H7 (cell line): ENCODE data around the gene SNED1. TPM values are rescaled to one million over a fixed set of nuclear protein-coding genes. Genes with fewer than 3 reads are reported as not detected.
A peak's percentile ranks its signal among the peaks of the same experiment; 100 is the strongest.

ENCODE experiments used
- DNase-seq: peaks from one replicate; pipeline ENCODE4 v3.0.0; 2012
- H3K27me3 ChIP-seq: 2 replicates; pipeline ENCODE4 v1.6.0; 2011; ENCODE audit warnings: mild to moderate bottlenecking, low read length; ENCODE audit not compliant: control insufficient read depth, insufficient read depth
- H3K36me3 ChIP-seq: replicated peaks from 2 replicates; pipeline ENCODE4 v1.5.1; 2011; ENCODE audit warnings: low read length; ENCODE audit not compliant: control insufficient read depth, insufficient read depth
- H3K4me3 ChIP-seq: 2 replicates; pipeline ENCODE4 v1.5.1; 2011; ENCODE audit warnings: low read depth, mild to moderate bottlenecking, control low read depth, low read length, moderate library complexity; ENCODE audit not compliant: insufficient read depth
- total RNA-seq: library from RNA; depleted of rRNA; stranded (reverse); fragments of >200 nt; shearing (Covaris generic); gene quantifications from 2 replicates; pipeline ENCODE4 v1.2.3, GENCODE V29; 2014

SNED1 gene
- total RNA-seq, 1 experiment from 2014 or later = 0.52 TPM

GRCh38 chr2:241029599-241030332 is 31.3 kb downstream of the SNED1 start:
- Histone ChIP-seq H3K36me3 (no peaks in the 10 kb centered on the region), H3K4me3 (no peak overlapping the region), H3K27me3 (no peaks in the 10 kb centered on the region)
- peak; percentile 36 for DNase-seq

GRCh38 chr2:241030333-241030680 is 31.9 kb downstream of the SNED1 start:
- Histone ChIP-seq H3K27me3 (no peaks in the 10 kb centered on the region; the same call in 1 of the 2 replicates), H3K4me3 (no peak overlapping the region), H3K36me3 (no peaks in the 10 kb centered on the region)
- peak; percentile 26 for DNase-seq

DNA sequence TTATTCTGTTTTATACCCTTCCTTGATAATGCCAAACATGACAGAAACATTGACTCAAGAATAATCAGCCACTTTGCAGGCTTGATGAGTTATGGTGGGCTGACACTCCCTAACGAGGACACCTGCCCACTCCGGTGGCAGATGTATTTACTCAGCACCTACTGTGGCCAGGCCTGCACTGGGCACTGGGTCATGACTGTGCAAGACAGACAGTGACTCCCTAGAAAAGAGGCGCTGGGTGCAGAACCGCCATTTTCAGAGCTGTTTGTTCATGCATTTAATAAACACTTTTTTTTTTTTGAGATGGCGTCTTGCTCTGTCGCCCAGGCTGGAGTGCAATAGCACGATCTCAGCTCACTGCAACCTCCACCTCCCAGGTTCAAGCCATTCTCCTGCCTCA is 32.5 kb downstream of the SNED1 start:
- no peak for DNase-seq
- Histone ChIP-seq H3K4me3 (no peak overlapping the region), H3K36me3 (no peaks in the 10 kb centered on the region), H3K27me3 (no peaks in the 10 kb centered on the region; the same call in 1 of the 2 replicates)

DNA sequence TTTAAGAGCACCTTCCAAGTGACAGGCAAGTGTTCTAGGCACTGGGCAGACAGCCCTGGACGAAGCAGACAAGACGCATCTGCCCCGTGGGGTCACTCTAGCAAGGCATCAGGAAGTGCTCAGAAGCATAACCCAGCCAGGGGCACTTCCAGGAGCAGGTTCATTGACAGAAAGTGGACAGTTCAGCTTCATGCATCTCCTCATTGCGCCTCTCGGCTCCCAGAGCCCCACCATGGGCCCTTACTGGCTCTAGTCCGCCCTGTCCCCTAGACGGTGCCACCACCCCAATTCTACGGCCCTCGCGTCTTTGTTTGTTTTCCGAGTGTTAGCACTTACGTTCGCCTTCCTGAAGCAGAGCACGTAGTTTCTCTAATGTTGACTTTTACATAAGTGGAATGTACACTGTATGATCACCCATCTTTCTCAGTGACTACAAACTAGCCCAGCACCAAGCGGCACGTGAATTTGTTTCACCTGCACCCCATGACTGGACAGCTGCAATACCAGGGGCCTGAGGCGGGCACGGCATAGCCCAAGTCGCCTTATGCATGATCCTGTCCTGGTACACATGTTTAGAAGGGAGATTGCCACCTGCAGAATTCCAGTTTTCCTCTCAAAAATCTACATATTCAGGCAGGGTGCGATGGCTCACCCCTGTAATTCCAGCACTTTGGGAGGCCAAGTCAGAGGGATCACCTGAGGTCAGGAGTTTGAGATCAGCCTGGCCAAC is 33.2 kb downstream of the SNED1 start:
- Histone ChIP-seq H3K36me3 (no peaks in the 10 kb centered on the region), H3K4me3 (no peak overlapping the region), H3K27me3 (peaks cover 4% of the 10 kb centered on the region)
- peak; percentile 19 for DNase-seq

GRCh38 chr2:241033336-241033987 is 35.0 kb downstream of the SNED1 start:
- no peak overlapping the region for H3K4me3 ChIP-seq
- peaks cover 9% of the 10 kb centered on the region for H3K27me3 ChIP-seq
- DNase-seq = peak; percentile 48
- no peaks in the 10 kb centered on the region for H3K36me3 ChIP-seq

GRCh38 chr2:241033994-241034393 is 35.6 kb downstream of the SNED1 start:
- DNase-seq = peak; percentile 52
- Histone ChIP-seq H3K36me3 (no peaks in the 10 kb centered on the region), H3K27me3 (peaks cover 9% of the 10 kb centered on the region), H3K4me3 (no peak overlapping the region)

DNA sequence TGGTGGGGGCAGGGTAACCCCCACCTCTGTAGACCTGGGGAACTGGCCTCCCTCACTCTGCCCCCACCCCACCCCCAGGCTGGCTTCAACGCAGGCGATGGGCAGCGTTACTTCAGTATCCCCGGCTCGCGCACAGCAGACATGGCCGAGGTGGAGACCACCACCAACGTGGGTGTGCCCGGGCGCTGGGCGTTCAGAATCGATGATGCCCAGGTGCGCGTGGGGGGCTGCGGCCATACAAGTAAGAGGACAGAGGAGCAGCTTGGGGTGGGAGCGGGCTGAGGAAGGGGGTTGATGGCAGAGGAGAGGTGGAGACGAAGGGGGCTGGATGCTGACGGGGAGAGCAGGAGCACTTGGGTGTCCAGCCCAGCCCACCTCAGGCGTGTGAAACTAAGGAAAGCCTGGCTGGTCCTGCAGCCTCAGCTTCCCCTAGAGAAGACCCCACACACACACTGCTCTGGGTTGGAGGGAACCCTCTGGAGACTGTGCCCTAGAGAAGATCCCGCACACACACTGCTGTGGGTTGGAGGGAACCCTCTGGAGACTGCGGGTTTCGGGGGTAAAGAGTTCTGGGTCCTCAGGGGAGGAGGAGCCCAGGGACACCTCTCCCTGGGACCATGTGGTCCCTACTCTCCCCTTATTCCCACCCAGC is 36.2 kb downstream of the SNED1 start:
- peak; percentile 50 for DNase-seq
- Histone ChIP-seq H3K27me3 (peaks cover 9% of the 10 kb centered on the region), H3K36me3 (no peaks in the 10 kb centered on the region), H3K4me3 (no peak overlapping the region)

- Histone ChIP-seq H3K36me3 (no peaks in the 10 kb centered on the region), H3K27me3 (peaks cover 9% of the 10 kb centered on the region), H3K4me3 (no peak overlapping the region)
- DNase-seq = peak; percentile 97
Observed at GRCh38 chr2:241035142-241035817, 36.9 kb downstream of the SNED1 start.

DNA sequence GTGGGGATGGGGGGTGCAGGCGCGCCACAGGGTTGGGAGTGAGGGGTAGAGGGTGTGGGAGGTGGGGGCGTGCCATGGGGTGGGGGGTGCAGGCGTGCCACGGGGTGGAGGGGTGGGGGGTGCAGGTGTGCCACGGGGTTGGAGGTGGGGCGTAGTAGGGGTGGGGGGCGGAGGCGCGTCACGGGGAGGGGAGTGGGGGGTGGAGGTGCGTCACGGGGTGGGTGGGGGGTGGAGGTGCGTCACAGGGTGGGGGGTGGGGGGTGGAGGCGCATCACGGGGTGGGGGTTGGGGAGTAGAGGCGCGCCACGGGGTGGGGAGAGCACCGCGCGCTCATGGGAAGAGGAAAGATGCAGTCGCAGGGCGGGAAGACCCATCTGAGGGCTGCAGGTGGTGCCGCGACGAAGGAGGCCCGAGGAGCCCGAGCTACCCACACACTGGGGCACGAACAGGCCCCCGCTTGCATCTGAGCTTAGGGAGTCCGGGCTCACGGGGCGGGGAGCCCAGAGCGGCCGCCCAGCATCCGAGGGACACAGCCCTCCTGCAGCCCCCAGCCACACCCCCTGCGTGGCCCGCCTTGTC is 37.5 kb downstream of the SNED1 start:
- peak; percentile 90 for DNase-seq
- H3K4me3 ChIP-seq = peak overlapping the region; percentile 44
- peaks cover 9% of the 10 kb centered on the region for H3K27me3 ChIP-seq
- H3K36me3 ChIP-seq = no peaks in the 10 kb centered on the region

DNA sequence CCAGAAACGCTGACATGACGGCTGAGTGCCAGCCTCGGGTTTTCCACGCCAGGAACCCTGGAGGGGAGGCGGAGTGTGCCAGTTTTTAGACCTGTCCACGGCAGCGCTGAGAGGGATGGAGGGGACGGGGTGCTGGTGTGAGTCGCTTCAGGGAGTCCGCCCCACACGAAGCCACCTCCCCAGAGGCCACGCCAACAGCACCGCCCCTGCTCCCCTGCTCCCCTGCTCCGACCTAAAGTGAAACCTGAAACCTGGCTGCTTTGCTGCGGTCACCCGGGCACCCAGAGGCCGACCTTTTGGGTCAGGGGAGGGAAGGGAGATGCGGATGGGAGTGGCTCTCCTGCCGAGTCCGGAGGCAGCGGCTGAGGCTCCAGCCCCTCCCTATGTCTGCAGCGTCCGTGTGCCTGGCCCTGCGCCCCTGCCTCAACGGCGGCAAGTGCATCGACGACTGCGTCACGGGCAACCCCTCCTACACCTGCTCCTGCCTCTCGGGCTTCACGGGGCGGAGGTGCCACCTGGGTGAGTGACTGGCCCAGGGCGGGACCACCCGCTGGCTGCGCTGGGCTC is 38.1 kb downstream of the SNED1 start:
- DNase-seq = peak; percentile 91
- Histone ChIP-seq H3K27me3 (peaks cover 9% of the 10 kb centered on the region), H3K4me3 (peak overlapping the region; percentile 44), H3K36me3 (no peaks in the 10 kb centered on the region)

DNA sequence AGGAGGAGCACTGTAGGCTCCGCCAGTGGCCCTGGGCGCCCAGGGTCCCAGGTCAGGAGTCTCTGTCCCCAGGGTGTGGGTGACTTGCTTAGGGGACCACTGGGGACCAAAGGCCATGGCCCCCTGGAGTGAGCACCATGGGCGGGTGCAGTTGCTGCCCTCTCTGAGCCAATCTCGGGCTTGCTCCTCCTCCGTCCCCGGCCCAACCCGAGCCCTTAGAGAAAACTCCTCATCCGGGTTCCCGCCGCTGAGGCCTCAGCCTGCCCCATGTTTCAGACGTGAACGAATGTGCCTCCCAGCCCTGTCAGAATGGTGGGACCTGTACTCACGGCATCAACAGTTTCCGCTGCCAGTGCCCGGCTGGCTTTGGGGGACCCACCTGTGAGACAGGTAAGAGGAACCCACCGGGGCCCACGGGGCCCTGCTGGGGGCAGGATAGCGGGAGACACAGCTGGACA is 38.6 kb downstream of the SNED1 start:
- peaks cover 9% of the 10 kb centered on the region for H3K27me3 ChIP-seq
- peak overlapping the region; percentile 44 for H3K4me3 ChIP-seq
- peak; percentile 77 for DNase-seq
- no peaks in the 10 kb centered on the region for H3K36me3 ChIP-seq

DNA sequence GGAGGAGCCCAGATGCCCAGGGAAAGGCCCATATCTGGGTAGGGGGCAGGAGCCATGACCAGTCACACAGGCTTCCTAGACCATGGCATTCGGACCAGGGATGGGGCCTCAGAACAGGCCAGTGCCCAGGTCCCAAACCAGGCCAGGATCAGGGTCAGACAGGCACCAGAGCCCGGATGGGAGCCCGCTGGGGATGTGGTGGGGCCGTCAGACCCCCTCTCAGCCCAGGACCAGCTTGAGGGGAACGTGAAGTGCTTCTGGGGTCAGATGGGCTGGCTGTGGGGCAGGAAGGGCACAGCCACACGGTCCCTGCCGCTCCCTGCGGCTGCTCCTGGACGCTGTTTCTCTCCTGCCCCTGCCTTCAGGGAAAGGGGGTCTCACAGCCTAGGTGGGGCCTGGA is 39.1 kb downstream of the SNED1 start:
- Histone ChIP-seq H3K4me3 (no peak overlapping the region), H3K36me3 (no peaks in the 10 kb centered on the region), H3K27me3 (peaks cover 9% of the 10 kb centered on the region)
- DNase-seq = peak; percentile 46

DNA sequence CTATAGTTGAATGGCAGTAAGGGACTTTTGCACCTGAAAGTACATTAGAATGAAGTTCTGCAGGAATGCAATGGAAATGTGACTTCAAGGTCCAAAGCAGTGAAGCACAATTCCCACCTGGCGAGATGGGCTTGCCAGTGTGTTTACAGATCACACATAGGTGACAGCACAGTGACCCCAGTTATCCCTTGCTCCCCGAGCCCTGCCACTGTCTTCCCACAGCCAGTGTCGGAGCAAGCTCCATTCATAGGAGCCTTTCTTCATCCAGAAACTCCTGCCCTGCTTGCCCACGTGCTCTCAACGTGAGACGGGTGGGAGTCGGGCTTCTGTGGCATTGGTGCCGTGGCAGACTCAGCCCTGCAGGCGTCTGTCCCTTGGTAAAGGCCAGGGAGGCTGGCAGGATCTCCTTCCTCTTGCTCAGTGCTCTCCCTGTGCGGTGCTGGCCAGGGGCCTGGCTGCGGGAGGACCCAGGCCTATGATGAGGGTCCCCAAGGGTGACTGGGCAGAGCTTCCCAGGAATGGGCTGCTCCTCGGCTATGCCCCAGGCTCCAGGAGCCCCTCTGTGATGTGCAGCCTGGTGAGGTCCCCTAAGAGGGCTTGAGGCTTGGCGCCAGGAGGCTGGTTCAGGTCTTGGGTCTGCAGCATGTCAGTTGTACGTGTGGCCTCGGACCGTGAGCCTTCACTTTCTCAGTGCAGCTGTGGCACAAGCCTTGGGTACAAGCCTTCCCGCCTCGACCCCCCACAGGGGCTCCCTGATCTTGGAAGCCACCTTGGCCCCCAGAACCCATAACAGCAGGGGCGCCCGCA is 40.2 kb downstream of the SNED1 start:
- Histone ChIP-seq H3K4me3 (no peak overlapping the region), H3K36me3 (no peaks in the 10 kb centered on the region), H3K27me3 (peaks cover 9% of the 10 kb centered on the region)
- DNase-seq = peak; percentile 20
